ENCODE data around the gene ZNF341.

DNA sequence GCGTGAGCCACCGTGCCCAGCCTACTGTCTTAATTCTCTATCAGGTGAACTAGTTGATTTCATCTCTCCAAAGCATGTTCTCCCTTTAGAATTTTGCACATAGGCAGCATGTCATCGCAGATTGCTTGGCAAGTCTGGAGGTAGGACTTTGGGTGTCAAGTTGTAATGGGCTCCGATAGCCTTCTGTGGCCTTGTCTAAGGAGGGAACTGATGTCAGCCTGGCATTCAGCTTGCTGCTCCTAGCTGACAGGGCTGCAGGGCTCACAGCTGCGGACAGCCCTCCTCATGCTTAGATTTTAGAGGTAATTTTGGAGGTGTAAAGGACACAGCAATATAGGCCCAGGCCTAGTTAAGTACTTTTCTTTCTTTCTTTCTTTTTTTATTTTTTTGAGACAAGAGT is 90.6 kb downstream of the ZNF341 start:
- TF ChIP-seq, protein P1, sequence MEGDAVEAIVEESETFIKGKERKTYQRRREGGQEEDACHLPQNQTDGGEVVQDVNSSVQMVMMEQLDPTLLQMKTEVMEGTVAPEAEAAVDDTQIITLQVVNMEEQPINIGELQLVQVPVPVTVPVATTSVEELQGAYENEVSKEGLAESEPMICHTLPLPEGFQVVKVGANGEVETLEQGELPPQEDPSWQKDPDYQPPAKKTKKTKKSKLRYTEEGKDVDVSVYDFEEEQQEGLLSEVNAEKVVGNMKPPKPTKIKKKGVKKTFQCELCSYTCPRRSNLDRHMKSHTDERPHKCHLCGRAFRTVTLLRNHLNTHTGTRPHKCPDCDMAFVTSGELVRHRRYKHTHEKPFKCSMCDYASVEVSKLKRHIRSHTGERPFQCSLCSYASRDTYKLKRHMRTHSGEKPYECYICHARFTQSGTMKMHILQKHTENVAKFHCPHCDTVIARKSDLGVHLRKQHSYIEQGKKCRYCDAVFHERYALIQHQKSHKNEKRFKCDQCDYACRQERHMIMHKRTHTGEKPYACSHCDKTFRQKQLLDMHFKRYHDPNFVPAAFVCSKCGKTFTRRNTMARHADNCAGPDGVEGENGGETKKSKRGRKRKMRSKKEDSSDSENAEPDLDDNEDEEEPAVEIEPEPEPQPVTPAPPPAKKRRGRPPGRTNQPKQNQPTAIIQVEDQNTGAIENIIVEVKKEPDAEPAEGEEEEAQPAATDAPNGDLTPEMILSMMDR (IDR thresholded peaks at IDR 0.05; ENCODE audit: poor library complexity, severe bottlenecking), result no peak
- TF ChIP-seq EZH2 (IDR thresholded peaks at IDR 0.05; ENCODE audit: borderline replicate concordance, insufficient read depth, low read length, poor library complexity, severe bottlenecking) (no peak), EP300 (conservative IDR thresholded peaks at IDR 0.05; ENCODE audit: poor library complexity, severe bottlenecking) (no peak), POLR2AphosphoS5 (IDR thresholded peaks at IDR 0.05) (no peak)
- TF ChIP-seq, protein P2, sequence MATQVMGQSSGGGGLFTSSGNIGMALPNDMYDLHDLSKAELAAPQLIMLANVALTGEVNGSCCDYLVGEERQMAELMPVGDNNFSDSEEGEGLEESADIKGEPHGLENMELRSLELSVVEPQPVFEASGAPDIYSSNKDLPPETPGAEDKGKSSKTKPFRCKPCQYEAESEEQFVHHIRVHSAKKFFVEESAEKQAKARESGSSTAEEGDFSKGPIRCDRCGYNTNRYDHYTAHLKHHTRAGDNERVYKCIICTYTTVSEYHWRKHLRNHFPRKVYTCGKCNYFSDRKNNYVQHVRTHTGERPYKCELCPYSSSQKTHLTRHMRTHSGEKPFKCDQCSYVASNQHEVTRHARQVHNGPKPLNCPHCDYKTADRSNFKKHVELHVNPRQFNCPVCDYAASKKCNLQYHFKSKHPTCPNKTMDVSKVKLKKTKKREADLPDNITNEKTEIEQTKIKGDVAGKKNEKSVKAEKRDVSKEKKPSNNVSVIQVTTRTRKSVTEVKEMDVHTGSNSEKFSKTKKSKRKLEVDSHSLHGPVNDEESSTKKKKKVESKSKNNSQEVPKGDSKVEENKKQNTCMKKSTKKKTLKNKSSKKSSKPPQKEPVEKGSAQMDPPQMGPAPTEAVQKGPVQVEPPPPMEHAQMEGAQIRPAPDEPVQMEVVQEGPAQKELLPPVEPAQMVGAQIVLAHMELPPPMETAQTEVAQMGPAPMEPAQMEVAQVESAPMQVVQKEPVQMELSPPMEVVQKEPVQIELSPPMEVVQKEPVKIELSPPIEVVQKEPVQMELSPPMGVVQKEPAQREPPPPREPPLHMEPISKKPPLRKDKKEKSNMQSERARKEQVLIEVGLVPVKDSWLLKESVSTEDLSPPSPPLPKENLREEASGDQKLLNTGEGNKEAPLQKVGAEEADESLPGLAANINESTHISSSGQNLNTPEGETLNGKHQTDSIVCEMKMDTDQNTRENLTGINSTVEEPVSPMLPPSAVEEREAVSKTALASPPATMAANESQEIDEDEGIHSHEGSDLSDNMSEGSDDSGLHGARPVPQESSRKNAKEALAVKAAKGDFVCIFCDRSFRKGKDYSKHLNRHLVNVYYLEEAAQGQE (IDR thresholded peaks at IDR 0.05; ENCODE audit: borderline replicate concordance), result no peak

All from neural cell (in vitro differentiated cells).